DND-41 (cell line): ENCODE data around the gene TOP3B.

Experiments used
- EZH2 ChIP-seq: IDR thresholded peaks from 3 replicates; pipeline ENCODE4 v1.6.1; 2012; ENCODE audit warnings: borderline replicate concordance, low read depth, mild to moderate bottlenecking, moderate library complexity, low read length, inconsistent platforms; ENCODE audit not compliant: severe bottlenecking
- TF ChIP-seq, protein P1 (sequence below): IDR thresholded peaks from 2 replicates; pipeline ENCODE4 v1.5.1; 2012; ENCODE audit warnings: borderline replicate concordance, low read length, moderate library complexity, mild to moderate bottlenecking; ENCODE audit not compliant: poor library complexity, severe bottlenecking; ENCODE audit errors: extremely low read depth

DNA sequence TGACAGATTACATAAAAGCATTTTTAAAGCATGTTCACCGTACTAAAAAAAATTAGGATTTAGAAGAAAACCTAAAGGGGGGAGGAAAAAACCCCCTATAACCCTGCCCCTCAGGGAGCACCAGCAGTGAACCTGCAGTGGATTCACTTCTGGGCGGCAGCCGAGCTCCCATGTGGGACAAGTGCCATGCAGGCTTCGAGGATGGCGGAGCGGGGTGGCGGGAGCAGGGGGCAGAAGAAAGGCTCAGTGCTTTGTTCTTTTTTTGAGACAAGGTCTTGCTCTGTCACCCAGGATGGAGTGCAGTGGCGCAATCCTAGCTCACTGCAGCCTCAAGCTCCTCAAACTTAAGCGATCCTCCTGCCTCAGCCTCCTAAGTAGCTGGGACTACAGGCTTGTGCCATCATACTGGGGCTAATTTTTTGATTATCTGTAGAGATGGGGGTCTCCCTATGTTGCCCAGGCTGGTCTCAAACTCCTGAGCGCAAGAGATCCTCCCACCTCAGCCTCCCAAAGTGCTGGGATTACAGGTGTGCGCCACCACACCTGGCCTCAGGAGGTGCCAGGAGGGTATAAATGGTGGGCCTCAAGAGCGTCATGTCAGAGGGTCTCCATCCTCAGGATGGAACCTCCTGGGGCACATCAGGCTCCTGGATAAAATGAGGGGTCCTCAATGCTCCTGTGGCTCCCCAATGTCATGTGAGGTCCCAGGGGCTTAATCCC lies 64.0 kb downstream of the TOP3B start:
- TF ChIP-seq, protein P1, sequence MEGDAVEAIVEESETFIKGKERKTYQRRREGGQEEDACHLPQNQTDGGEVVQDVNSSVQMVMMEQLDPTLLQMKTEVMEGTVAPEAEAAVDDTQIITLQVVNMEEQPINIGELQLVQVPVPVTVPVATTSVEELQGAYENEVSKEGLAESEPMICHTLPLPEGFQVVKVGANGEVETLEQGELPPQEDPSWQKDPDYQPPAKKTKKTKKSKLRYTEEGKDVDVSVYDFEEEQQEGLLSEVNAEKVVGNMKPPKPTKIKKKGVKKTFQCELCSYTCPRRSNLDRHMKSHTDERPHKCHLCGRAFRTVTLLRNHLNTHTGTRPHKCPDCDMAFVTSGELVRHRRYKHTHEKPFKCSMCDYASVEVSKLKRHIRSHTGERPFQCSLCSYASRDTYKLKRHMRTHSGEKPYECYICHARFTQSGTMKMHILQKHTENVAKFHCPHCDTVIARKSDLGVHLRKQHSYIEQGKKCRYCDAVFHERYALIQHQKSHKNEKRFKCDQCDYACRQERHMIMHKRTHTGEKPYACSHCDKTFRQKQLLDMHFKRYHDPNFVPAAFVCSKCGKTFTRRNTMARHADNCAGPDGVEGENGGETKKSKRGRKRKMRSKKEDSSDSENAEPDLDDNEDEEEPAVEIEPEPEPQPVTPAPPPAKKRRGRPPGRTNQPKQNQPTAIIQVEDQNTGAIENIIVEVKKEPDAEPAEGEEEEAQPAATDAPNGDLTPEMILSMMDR: no peak
- TF ChIP-seq EZH2: no peak
